B cell (primary cell): ENCODE results near the gene LAMA4. TPM values are rescaled to one million over a fixed set of nuclear protein-coding genes. Genes with fewer than 3 reads are reported as not detected.

Source experiments
- ATAC-seq: fragments of 200-7000 bp; cut with Tn5 transposase; one replicate; pipeline ENCODE4 v1.10.0; 2021; ENCODE audit warnings: low read depth, mild to moderate bottlenecking, moderate number of reproducible peaks, moderate library complexity
- CTCF ChIA-PET: fragments of 350-600 bp; sonication (Branson Sonifier 250); formaldehyde crosslinking; loops from one replicate; lab custom pipeline; 2021; ENCODE audit warnings: antibody characterized with exemption, inconsistent platforms; lab: Charles Lee
- POLR2A ChIA-PET: fragments of 350-600 bp; sonication (Branson Sonifier 250); formaldehyde crosslinking; loops from one replicate; lab custom pipeline; 2021; ENCODE audit warnings: antibody characterized with exemption; lab: Charles Lee
- DNase-seq: peaks from one replicate; pipeline ENCODE4 v3.0.0; 2013
- H2AFZ ChIP-seq: 2 replicates; pipeline ENCODE4 v1.6.1; 2012; ENCODE audit warnings: mild to moderate bottlenecking, low read depth, low read length; ENCODE audit not compliant: insufficient read depth, poor library complexity, severe bottlenecking
- H3K27ac ChIP-seq, 2 donors: 1 replicate in 1 of 2; 2 replicates in 1 of 2; pipeline ENCODE4 v1.5.1; 2012 to 2013; ENCODE audit warnings: low read length in 2 of 2, mild to moderate bottlenecking in 2 of 2, moderate library complexity in 1 of 2
- H3K27me3 ChIP-seq, 4 experiments: fragments of 200-600 bp in 1 of 4; sonication (generic) in 1 of 4; replicated peaks in 1 of 4; 1 replicate in 2 of 4; 2 replicates in 2 of 4; pipeline versions ENCODE4 v1.6.1 to v1.7.0; 2013 to 2016; ENCODE audit warnings: low read length in 3 of 4, mild to moderate bottlenecking in 2 of 4, mixed read lengths in 1 of 4, moderate library complexity in 1 of 4; ENCODE audit not compliant: insufficient read depth in 4 of 4, control insufficient read depth in 3 of 4; ENCODE audit errors: control extremely low read depth in 1 of 4
- H3K36me3 ChIP-seq, 2 experiments: replicated peaks in 1 of 2; 1 replicate in 1 of 2; 2 replicates in 1 of 2; pipeline versions ENCODE4 v1.6.1 to v1.7.1; 2013; ENCODE audit warnings: low read length in 1 of 2; ENCODE audit not compliant: insufficient read depth in 2 of 2, control insufficient read depth in 1 of 2; ENCODE audit errors: control extremely low read depth in 1 of 2, extremely low read depth in 1 of 2
- H3K4me1 ChIP-seq, 2 donors: fragments of 200-600 bp in 1 of 2; sonication (generic) in 1 of 2; 1 replicate in 1 of 2; 2 replicates in 1 of 2; pipeline versions ENCODE4 v1.5.1 to v1.6.1; 2013 to 2017; ENCODE audit warnings: low read length in 2 of 2; ENCODE audit not compliant: control insufficient read depth in 2 of 2, insufficient read depth in 2 of 2
- H3K4me2 ChIP-seq: replicated peaks from 2 replicates; pipeline ENCODE3; 2012; ENCODE audit warnings: mild to moderate bottlenecking, low read depth, low read length; ENCODE audit not compliant: poor library complexity, severe bottlenecking
- H3K4me3 ChIP-seq, 5 experiments: fragments of 200-600 bp in 1 of 5; sonication (generic) in 1 of 5; 1 replicate in 3 of 5; 2 replicates in 2 of 5; pipeline versions ENCODE4 v1.5.1 to v1.7.0; 2011 to 2016; ENCODE audit warnings: low read length in 4 of 5, mild to moderate bottlenecking in 4 of 5, low read depth in 2 of 5, control low read depth in 1 of 5, moderate library complexity in 1 of 5; ENCODE audit not compliant: insufficient read depth in 1 of 5; ENCODE audit errors: control extremely low read depth in 1 of 5, extremely low read depth in 1 of 5
- H3K79me2 ChIP-seq: fragments of 200-600 bp; sonication (generic); one replicate; pipeline ENCODE4 v1.6.0; 2016; ENCODE audit warnings: low read length; ENCODE audit not compliant: control insufficient read depth, insufficient read depth
- H3K9ac ChIP-seq: fragments of 200-600 bp; sonication (generic); 2 replicates; pipeline ENCODE4 v1.6.1; 2017; ENCODE audit warnings: mild to moderate bottlenecking, low read length, moderate library complexity
- H3K9me3 ChIP-seq, 3 donors: one replicate each; pipeline versions ENCODE4 v1.6.1 to v1.7.1; 2013; ENCODE audit warnings: low read length in 2 of 3; ENCODE audit not compliant: control insufficient read depth in 2 of 3, insufficient read depth in 1 of 3; ENCODE audit errors: control extremely low read depth in 1 of 3
- H4K20me1 ChIP-seq: 2 replicates; pipeline ENCODE4 v1.6.0; 2012; ENCODE audit warnings: mild to moderate bottlenecking, low read length; ENCODE audit not compliant: insufficient read depth, control insufficient read depth, poor library complexity, severe bottlenecking
- H3K27ac Mint-ChIP-seq: one replicate; pipeline ENCODE4 v1.8.0; 2021; ENCODE audit warnings: mixed read lengths
- H3K27me3 Mint-ChIP-seq: one replicate; pipeline ENCODE4 v1.8.0; 2021; ENCODE audit warnings: mixed read lengths
- H3K4me1 Mint-ChIP-seq: one replicate; pipeline ENCODE4 v1.8.0; 2021; ENCODE audit warnings: mixed read lengths
- H3K4me3 Mint-ChIP-seq: one replicate; pipeline ENCODE4 v1.8.0; 2021; ENCODE audit warnings: mixed read lengths
- H3K9me3 Mint-ChIP-seq: one replicate; pipeline ENCODE4 v1.8.0; 2022; ENCODE audit warnings: mixed read lengths; ENCODE audit not compliant: insufficient read depth
- EZH2 ChIP-seq: IDR thresholded peaks from 2 replicates; pipeline ENCODE4 v1.6.1; 2012; ENCODE audit warnings: borderline replicate concordance, low read depth, mild to moderate bottlenecking, moderate library complexity, low read length; ENCODE audit not compliant: insufficient read depth, poor library complexity, severe bottlenecking
- WGBS: methylation state at CpG from one replicate; pipeline ENCODE4 v1.1.5; 2013; ENCODE audit warnings: missing lambda C conversion rate; ENCODE audit not compliant: insufficient coverage; 5-methylcytosine and 5-hydroxymethylcytosine counted together
- intact Hi-C: fragments of 100-400 bp; cut with micrococcal nuclease; formaldehyde crosslinking; loops from one replicate; pipeline ENCODE4 v1.10.0; 2022
- polyA plus RNA-seq: library from polyadenylated mRNA; depleted of rRNA; stranded (reverse); fragments of >200 nt; gene quantifications from 2 replicates; pipeline ENCODE4 v1.2.3, GENCODE V29; 2012
- total RNA-seq, 2 donors: library from RNA; stranded (reverse); fragments of 120-200 nt in 1 of 2; gene quantifications; 1 replicate in 1 of 2; 2 replicates in 1 of 2; pipeline versions ENCODE4 v1.2.3 to v1.2.4, GENCODE V29; 2013 to 2022
- TF ChIP-seq, protein P1 (sequence below): fragments of 200-600 bp; IDR thresholded peaks from one replicate; pipeline ENCODE4 v1.8.0; 2022; ENCODE audit warnings: antibody characterized with exemption, mild to moderate bottlenecking

LAMA4 gene
- total and polyA plus RNA-seq, 2 donors (not counting 1 experiment from before 2014, with no cell fraction given) = not detected

DNA sequence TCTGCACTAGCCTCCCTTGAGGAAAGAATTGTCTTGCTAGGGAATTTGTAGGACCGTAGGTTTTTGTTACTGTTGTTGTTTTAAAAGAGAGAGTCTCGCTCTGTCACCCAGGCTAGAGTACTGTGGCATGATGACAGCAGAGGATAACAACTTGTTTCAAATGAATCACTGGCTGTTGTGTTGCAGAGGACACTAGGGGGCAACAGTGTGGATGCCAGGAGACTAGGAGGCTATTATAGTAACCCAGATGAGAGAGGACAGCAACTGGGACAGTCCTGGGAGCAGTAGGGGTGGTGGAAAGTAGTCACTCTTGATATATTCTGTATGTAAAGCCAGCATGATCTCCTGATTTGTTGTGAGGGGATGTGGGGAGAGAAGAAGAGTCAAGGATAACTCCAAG lies 41.8 kb upstream of the LAMA4 start:
- H3K4me1 Mint-ChIP-seq = no peaks in the 10 kb centered on the region
- intact Hi-C loops = no loop called here

DNA sequence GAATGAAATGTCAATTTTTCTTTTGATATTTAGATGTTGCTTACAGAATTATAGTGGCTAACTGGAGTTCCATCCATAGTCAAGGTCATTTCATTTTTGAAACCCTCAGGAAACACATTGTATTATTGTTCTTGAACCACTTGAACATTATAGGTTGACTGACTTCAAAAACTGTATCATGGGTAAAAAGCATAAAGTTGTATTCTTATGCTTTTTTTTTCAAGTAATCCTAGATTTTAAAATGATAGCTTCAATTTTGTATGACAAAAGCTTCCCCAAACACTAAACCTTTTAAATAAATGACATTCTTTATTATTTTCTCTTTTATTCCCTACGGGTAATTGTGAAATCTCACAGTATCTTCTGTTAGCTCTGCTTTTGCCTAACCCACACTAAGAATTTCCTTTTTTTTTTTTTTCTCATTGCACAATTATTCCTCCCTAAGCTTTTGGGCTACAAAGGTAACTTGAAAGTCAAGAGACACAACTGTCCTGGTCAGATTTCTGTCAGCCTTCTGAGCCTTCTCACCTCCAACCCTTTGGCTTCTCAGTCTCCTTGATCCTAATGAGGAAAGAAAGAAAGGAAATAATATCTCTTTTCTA lies 36.9 kb upstream of the LAMA4 start:
- POLR2A ChIA-PET = no interaction called here
- no peak for DNase-seq
- ATAC-seq = no peak
- Mint-ChIP-seq H3K4me1 (no peaks in the 10 kb centered on the region), H3K9me3 (no peaks in the 10 kb centered on the region), H3K4me3 (no peak overlapping the region), H3K27me3 (peaks cover 22% of the 10 kb centered on the region), H3K27ac (no peak overlapping the region)
- no peaks in the 10 kb centered on the region for H3K36me3 ChIP-seq
- H3K4me2 ChIP-seq = no peak overlapping the region
- peaks cover 0 to 8% (median 2%) of the 10 kb centered on the region in 4 experiments for H3K27me3 ChIP-seq
- H3K4me1 ChIP-seq = no peaks in the 10 kb centered on the region
- no peak overlapping the region for H3K4me3 ChIP-seq
- WGBS = no CpG with 5 or more reads among the region's 1 CpG
- CTCF ChIA-PET = no interaction called here
- intact Hi-C loops = no loop called here
- no peak overlapping the region for H3K27ac ChIP-seq
- H3K9ac ChIP-seq = no peak overlapping the region
- no peak overlapping the region for H2AFZ ChIP-seq
- no peaks in the 10 kb centered on the region for H4K20me1 ChIP-seq
- H3K79me2 ChIP-seq = no peaks in the 10 kb centered on the region
- no peaks in the 10 kb centered on the region for H3K9me3 ChIP-seq
- TF ChIP-seq, protein P1, sequence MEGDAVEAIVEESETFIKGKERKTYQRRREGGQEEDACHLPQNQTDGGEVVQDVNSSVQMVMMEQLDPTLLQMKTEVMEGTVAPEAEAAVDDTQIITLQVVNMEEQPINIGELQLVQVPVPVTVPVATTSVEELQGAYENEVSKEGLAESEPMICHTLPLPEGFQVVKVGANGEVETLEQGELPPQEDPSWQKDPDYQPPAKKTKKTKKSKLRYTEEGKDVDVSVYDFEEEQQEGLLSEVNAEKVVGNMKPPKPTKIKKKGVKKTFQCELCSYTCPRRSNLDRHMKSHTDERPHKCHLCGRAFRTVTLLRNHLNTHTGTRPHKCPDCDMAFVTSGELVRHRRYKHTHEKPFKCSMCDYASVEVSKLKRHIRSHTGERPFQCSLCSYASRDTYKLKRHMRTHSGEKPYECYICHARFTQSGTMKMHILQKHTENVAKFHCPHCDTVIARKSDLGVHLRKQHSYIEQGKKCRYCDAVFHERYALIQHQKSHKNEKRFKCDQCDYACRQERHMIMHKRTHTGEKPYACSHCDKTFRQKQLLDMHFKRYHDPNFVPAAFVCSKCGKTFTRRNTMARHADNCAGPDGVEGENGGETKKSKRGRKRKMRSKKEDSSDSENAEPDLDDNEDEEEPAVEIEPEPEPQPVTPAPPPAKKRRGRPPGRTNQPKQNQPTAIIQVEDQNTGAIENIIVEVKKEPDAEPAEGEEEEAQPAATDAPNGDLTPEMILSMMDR = no peak
- TF ChIP-seq EZH2 = no peak

More for the DNA sequence above, 41.8 kb upstream of the LAMA4 start:
- Mint-ChIP-seq H3K27me3 (peaks cover 17% of the 10 kb centered on the region), H3K4me3 (no peak overlapping the region), H3K27ac (no peak overlapping the region), H3K9me3 (no peaks in the 10 kb centered on the region)
- POLR2A ChIA-PET = no interaction called here
- Histone ChIP-seq H3K9ac (no peak overlapping the region), H4K20me1 (no peaks in the 10 kb centered on the region), H3K79me2 (no peaks in the 10 kb centered on the region), H3K27ac (no peak overlapping the region), H3K4me3 (no peak overlapping the region), H2AFZ (no peak overlapping the region), H3K4me1 (no peaks in the 10 kb centered on the region), H3K27me3 (peaks cover 0 to 8% (median 2%) of the 10 kb centered on the region in 4 experiments), H3K36me3 (no peaks in the 10 kb centered on the region), H3K4me2 (no peak overlapping the region), H3K9me3 (no peaks in the 10 kb centered on the region)
- 91% methylated on average over 2 of the region's 2 CpGs for WGBS
- ATAC-seq (no peak), DNase-seq (no peak)
- TF ChIP-seq, protein P1 = no peak
- TF ChIP-seq EZH2 = no peak
- CTCF ChIA-PET = interaction anchor here (0.6 to 2.8 kb wide), 4 partner anchors 12 to 1613 kb away, joined by 5 to 12 read pairs (median 6); no protein-coding TSS in a partner anchor
